GM21723 (cell line): ENCODE measurements around the gene LPGAT1.
"Not testable (repeated sequence)": the region's sequence is repeated elsewhere in the genome, so short reads cannot be mapped to it uniquely, and the experiment has no call there.

Experiments
- ATAC-seq: cut with Tn5 transposase; IDR thresholded peaks from one replicate; pipeline ENCODE4 v1.9.1; 2021; ENCODE audit warnings: mild to moderate bottlenecking, moderate library complexity; ENCODE audit not compliant: unreplicated experiment

The LPGAT1 gene

DNA sequence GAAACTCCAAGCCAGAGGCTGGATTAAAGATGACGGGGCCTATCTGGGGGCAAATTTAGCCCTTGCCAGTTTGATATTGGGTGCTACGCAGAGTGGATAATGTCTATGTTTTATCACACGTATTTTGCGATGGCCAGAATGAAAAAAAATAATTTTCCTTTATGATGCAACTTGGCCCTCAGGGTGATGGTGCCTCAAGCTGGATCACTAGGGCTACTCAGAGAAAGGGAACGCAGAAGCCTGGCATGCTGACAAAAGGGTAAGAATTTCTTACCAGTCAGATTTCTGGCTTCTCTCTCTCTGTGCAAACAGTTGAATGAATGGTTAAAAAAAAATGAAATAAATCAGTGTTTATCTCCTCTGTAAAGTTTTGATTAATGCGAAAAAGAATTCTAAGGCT, 122.6 kb downstream of the LPGAT1 start:
- ATAC-seq, result no peak

DNA sequence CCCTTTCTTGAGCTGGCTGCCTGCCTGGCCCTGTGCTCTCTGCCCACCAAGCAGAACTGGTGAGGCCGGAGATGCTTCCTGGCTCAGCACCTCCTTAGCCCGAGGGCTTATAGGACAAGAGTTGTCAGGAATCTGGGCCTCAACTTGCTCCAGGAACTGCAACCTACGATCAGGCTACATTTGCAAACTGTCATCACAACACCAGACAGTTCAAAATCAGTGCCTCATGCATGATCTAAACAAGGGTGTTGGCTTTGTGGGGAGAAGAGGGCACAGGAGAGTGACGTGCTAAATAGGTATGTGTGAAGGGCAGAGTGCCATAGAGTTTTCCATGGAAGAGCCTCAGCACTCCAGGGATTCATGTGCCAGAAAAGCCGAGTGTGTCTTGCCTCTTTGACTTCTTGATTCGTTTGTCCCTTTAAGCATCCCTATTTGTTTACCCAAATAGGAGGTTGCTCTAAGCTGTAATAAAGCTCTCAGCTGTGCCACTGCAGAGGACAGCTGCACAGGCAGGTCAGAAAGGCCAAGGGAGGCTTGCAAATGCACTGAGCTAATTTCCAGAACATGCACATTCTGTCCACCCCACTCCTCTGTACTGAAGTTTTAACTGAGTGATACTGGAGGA, 125.0 kb downstream of the LPGAT1 start:
- ATAC-seq, result no peak

DNA sequence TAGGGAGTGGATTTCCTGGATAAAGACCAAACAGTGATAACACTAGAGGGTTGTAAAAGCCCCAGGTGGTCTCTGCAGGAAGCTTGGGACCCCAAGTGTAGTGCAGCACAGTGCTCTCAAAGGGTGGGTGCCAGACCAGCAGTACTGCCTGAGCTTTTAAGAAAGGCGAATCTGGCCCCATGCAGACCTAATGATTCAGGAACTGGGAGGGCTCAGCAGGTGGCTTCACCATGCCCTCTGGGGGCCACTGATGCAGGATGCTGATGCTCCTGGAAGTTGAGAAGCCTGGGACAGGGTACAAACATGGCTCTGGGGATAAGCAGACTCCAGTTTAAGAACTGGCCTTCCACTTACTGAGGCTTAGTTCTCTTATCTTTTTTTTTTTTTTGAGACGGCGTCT, 126.0 kb downstream of the LPGAT1 start:
- ATAC-seq, result no peak

DNA sequence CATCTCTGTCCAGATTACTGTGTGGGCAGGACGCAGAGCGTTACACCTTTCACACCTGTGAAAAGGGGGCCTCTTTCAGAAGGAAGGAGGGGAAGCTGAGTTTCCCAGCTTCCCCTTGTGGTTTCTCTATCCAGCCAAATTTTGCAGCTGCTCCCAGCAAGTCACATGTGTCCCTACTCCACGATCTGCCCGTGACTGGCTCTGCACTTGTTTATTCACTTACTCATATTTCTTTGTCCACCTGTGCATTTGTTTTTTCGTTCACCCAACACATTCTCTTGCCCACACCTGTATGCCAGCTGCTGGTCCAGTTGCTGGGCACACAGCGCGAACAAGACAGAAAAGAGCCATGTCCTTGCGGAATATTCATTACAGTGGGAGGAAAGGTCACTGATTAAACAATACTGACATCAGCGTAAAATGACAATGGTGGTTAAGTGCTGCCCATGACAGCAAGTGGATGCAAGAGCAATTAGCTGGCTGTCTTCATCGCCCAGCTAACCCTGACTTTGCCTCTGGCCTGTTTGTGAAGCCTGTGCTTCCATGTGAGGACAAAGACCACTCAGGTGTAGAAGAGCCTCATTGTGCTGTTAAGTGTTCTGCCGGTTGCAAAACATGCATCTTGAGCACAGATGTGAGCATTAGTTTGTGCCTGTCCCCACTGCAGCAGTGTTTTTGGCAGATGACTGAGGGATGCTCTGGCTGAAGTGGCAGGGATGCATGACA, 126.6 kb downstream of the LPGAT1 start:
- ATAC-seq, result no peak

DNA sequence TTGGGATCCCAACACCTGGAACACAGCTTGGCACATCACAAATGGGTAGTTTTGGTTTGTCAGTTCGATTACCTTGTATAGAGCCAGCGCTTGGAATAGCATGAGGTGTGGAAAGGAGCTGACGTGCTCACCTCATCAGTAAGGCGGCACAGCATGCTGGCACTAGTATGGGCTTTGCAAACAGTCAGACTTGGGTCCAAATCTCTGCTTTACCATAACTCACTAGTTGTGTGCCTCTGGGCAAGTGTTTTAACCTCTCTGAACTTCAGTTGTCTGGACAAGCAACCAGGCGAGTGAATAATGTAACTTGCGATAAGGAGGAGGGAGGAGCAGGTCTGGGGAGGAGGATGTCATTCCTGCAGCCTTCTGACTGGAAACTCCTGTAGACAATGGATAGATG, 128.8 kb downstream of the LPGAT1 start:
- ATAC-seq, result no peak

DNA sequence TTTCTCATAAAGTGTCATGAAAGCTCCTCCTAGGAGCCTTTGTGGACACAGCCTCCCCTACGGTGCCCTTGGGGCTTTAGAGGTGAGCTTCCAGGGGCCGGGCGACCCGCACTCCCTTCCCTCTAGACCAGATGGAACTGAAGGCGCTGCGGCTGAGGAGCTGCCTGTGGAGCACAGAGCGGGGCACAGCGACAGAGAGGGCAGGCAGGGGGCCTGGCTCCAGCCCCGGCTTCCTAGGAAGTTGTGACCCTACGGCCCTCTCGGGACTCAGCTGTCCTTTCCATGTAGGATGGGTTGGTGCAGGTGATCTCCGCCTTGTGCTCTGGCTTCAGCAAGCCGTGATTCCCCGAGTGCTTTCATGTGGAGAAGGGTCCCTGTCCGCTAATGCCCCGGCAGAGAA, 131.5 kb downstream of the LPGAT1 start:
- ATAC-seq, result no peak

DNA sequence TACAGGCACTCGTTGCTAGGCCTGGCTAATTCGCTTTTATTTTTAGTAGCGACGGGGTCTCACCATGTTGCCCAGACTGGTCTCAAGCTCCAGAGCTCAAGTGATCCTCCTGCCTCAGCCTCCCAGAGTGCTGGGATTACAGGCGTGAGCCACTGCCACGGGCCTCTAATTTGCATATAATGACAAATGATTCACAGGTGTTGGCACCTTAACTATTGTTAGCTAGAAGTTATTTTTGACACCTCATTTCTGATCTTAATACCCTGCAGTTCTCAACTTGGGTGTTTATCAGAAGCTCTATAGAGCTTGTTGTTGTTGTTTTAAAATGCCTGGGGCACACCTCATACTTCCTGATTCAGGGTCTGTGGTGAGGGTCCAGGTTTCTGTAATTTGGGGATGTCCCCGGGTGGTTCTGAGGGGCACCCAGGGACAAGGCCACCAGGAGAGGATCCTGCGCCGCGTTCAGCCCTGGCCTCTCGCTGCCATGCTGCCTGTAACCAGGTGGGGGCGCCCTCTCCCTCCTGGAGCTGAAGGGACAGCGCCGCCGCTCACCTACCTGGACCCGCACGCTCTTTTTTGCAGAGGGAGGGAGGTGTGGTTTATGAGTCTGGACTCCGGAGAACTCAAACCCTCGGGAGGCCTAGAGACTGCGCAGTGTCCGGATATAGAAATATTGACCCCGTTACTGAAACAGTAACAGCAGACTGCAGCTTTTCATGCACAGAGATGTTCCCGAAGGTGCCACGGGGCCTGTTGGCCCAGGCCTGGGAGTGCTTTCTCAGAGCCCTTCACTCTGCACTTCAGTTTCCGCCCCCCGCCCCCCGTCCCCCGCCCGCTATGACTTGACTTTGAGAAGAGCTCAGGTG, 132.2 kb downstream of the LPGAT1 start:
- ATAC-seq, result peak; percentile 62

DNA sequence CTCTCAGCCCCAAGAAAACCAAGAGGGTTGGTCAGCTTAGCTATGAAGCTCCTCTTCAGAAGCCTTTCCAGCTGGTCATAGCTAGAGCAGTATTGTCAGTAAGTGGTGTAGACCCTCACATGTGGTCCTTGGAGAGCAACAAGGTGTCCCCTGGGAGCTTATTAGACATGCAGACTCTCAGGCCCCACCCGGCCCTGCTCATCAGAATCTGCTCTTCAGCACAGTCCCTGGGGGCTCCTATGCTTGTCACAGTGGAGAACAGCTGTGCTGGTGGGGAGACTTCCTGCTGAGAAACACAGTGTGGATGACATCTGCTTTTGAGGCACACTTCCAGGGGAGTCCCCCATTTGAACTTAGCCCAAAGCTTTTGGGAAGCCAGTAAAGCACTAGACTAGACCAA, 133.2 kb downstream of the LPGAT1 start:
- peak; percentile 77 for ATAC-seq

DNA sequence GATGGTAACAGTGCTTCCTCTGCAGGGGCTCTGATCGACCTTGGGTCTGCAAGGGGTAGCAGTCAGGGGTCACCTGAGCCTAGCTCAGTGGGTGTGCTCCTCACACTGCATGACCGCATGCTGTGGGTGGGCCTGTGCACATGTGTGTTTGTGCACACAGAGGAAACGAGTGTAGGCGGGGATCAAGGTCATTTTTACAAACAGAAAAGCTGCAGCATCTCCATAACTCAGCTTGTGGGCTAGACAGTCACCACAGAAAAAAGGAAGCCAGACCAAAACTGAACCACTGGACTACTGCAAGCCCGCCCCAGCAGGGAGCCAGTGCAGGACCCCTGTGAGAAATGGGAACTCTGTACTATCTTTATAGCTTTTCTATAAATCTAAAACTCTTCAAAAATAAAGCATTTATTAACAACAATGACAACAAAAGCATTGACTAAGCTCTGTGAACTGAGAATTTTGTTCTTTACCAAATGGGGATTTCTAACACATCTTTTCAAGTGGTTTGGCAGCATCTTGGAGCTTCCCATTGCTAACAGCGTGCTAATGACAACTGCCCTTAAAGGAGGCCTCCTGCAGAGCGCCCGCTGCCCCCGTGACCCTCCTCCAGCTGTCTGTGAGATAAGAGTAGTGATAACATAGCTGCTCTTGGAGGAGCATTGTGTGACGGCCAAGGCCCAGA, 135.3 kb downstream of the LPGAT1 start:
- ATAC-seq, result peak; percentile 54

DNA sequence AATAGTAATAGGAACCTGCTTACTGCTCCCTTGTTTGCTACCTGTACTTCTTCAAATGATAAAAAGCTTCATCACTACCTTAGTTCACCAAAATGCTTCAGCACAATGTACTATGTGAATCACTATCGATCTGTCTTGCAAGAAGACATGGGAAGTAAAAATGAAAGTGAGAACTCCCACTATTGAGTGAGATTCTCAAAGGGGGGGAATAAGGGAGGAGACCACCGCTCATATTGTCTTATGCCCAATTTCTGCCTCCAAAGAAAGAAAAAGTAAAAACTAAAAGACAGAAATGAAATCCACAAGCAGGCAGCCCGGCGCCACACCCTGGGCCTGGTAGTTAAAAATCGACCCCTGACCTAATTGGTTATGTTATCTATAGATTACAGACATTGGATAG, 136.7 kb downstream of the LPGAT1 start:
- ATAC-seq, result not testable (repeated sequence)
